ENCODE results near the gene HEXB.

The HEXB gene

GRCh38 chr5:74684900-74685851 lies at the start of gene HEXB:
Gene HEXB, plus strand, starts transcription at chr5:74685233. Its CDS starts 28 bp downstream, at chr5:74685261.
- peak; percentile 78 for DNase-seq (ENCODE audit: low read depth)

DNA sequence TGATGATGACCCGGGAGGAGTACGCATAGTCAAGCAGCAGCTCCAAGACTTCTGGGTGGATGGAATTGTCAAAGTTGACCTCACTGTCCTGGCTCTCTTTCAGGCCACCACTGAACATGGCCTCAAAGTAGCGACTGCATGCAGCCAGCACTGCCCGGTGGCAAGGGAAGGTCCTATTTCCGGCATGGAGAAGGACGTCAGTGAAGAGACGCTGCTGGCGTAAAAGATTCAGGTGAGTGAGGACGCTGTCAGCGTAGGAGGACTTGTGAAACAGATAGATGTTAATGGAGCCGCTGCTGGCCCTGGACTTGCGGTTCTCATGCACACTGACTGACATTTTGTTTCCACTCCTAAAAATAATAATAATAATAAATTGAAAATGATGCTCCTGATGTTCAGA lies 48.9 kb upstream of the HEXB start:
- no peak for DNase-seq (ENCODE audit: low read depth)

GRCh38 chr5:74636552-74636951 lies 48.5 kb upstream of the HEXB start:
- DNase-seq (ENCODE audit: low read depth): no peak

GRCh38 chr5:74638544-74638969 lies 46.5 kb upstream of the HEXB start:
- no peak for DNase-seq (ENCODE audit: low read depth)

DNA sequence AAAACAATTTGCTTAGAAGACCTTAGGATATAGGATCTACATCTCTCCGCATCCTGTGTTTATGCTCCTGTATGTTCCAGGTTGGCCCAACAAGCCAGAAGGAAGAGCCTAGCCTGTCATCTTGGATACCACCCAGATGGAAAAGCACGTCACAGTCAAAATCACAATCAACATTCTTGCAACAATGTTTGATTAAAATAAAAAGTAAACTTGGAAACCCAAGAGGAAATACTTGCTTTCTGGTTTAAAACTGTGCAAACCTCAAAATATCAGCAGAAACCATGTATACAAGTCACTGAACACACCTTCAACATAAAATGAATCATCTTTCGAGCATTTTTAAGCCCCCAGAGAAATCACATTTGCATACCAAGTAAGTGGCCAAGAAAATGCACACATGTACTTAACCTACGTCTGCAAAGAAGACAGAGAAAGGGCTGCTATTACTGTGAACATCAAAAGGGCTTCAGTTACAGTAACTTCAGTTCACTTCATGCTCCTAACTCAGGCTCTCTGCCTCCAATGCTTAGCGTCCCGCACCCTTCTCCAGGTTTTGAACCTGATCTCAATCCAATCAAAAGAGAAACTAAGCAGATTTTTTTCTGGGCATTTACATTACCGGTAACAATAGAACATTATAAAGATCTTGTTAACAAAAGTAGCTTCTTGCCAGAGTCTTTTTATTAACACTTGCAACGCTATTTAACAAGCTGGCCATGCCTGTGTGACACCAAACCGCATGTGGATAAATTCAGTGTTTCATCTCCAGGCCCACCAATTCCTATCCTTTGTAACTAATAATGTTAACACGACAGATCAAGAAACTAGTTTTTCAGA lies 45.8 kb upstream of the HEXB start:
- DNase-seq (ENCODE audit: low read depth): no peak

DNA sequence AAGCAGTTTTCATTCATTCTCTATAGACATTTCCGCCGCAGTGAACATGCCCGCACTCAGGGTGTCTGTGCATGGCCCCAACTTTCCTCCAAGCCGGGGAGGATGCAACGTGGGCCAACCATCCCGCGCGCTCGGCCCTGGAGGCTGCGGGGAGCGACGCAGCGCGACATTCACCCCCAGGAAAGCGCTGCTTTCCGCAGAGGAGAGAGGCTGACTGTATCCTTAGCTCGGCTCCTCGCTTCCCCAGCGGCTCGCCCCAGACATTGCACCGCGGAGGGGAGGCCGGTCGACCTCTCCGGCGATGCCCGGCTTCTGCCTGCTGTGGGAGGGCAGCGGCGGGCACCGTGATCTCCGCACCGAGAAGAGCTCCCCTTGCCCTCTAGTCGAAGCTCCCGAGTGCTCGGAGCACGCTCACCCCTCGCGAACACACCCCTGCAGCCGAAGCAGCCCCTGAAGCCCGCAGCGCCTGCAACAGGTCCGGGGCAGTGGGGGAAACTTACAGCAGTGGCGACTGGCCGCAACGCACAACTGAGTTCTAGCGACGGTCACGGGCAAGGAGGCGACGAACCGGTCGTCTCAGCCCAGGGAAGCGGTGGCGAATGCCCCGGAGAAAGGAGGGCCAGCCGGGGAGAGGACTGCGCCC lies 45.1 kb upstream of the HEXB start:
- DNase-seq (ENCODE audit: low read depth): peak; percentile 8

DNA sequence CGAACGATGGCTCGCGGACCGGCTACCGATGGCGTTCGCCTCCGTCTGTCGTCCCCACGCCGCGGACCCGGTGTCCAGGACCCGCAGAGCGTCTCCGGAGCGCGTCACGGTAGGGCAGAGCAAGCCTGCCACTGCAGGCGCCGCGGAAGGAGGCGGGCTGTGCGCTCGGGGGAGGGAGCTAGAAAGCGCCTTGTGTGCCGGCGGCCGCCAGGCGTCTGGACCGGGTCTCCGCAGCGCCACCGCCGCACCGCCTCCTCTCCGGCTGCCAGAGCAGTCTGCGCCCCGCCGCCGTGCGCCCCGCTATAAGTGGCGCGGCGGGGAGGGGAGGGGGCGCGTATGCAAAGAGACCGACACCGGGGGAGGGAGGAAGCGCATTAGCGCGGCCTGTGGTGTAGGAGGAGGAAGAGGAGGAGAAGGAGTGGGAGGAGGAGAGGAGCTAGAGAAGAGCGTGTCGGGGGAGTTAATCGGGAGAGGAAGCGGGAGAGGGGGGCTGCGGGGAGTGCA lies 44.5 kb upstream of the HEXB start, which contains the start of gene ENC1:
Gene ENC1, minus strand, starts transcription at position 279 of the 504 bp plus-strand sequence. CDS start 4,243 bp downstream, outside the sequence.
- DNase-seq (ENCODE audit: low read depth): peak; percentile 54

DNA sequence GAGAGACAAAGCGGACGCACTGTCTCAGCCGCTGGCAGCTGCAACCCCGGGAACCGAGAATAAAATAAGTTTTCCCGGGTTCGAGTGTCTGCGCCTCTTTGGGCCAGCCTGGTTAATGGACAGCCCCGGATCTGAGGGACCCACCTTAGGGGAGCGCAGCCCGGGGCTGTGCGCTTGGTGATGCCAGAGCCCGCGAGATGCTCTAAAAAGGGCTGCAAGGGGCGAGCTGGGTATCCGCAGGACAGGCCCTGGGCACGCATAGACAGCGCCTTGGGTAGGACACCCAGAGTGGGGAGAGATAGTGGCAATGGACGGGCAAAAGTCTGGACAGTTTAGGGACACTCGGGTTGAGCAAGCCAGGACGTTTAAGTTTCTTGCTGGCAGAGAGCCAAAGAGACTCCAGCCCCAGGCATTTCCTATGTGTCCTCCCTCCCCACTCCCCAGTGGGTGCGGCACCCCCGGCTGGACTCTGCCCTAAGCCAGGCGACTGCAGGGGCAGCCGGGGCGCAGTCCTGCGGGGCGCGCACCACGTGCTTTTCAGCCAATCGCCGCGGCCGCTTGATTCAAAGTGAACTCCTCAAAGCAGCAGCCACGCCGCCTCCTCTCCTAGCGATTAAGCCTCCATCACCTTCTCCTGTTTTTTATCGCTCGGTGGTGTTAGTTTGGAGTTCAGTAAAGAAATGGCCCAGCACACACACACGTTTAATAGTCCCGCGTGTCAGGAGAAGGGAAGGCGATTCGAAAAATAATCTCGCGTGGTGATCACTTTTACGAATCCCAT lies 43.9 kb upstream of the HEXB start:
- DNase-seq (ENCODE audit: low read depth): no peak

- DNase-seq (ENCODE audit: low read depth): no peak
Observed at GRCh38 chr5:74641735-74642542, 43.1 kb upstream of the HEXB start.

DNA sequence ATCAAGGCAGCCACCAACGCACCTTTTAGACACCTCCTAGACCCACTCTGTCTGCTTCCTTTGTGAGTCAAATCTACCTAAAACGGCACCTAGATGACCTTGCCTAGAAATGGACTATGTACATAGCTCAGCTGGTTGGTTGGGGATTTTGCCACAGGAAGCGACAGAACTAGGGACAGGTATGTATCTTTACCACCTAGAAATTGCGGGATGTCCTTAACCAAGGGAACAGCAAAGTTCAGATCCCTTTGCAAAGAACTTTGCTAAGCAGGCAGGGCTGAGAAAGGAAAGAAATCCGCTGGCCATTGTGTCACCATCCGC lies 42.5 kb upstream of the HEXB start:
- DNase-seq (ENCODE audit: low read depth): no peak

DNA sequence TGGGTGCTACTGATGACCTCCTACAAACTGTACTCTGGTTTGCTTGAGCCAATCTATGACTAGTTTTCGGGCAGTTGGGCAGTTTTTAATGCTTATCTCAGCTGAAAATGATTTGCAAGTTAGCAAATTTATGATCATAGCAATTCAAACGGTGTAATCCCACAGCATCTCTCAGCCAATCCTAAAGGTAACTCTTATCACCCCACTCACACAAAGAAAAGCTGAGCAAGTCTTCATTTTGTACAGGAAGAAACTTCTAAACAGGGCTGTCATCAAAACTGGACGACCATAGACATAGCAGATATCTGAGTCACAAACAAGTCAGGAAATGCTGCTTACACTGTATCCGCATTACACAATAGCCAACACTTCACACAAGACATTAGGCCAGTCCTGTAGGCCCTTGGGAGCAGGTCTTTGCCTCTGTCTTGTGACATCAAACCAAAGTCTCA lies 41.9 kb upstream of the HEXB start:
- no peak for DNase-seq (ENCODE audit: low read depth)

- no peak for DNase-seq (ENCODE audit: low read depth)
Observed at GRCh38 chr5:74647096-74647495, 37.9 kb upstream of the HEXB start.

GRCh38 chr5:74648835-74649293 lies 36.2 kb upstream of the HEXB start:
- no peak for DNase-seq (ENCODE audit: low read depth)

- no peak for DNase-seq (ENCODE audit: low read depth)
Observed at GRCh38 chr5:74649421-74649973, 35.5 kb upstream of the HEXB start.

GRCh38 chr5:74651710-74652109 lies 33.3 kb upstream of the HEXB start:
- DNase-seq (ENCODE audit: low read depth): no peak

DNA sequence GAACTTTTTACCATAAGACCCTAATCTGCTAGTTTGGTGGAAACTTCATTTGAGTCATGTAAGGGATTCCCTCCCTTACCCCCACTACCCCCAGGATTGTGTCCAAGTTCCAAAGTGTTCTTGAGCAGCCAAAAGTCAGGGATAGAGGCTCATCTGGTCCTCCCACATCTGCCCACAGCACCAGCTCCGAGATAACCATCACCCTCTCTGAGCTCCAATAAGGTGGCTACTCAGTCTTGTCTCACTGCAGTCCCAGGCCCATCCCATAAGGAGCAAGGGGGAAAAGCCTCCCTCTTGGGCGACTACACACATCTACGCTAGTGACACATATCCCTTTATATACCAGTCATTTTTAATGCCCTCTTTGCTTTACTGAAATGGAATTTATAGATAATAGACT lies 32.5 kb upstream of the HEXB start:
- no peak for DNase-seq (ENCODE audit: low read depth)

GRCh38 chr5:74653991-74654390 lies 31.0 kb upstream of the HEXB start:
- no peak for DNase-seq (ENCODE audit: low read depth)

GRCh38 chr5:74655206-74655605 lies 29.8 kb upstream of the HEXB start:
- DNase-seq (ENCODE audit: low read depth): no peak

GRCh38 chr5:74655716-74656115 lies 29.3 kb upstream of the HEXB start:
- no peak for DNase-seq (ENCODE audit: low read depth)

- DNase-seq (ENCODE audit: low read depth): no peak
Observed at GRCh38 chr5:74657165-74657564, 27.9 kb upstream of the HEXB start.
